ENCODE measurements around the gene TMEM220.

GRCh38 chr17:10735821-10736220 lies 6.0 kb upstream of the TMEM220 start:
- TF ChIP-seq, protein P1, sequence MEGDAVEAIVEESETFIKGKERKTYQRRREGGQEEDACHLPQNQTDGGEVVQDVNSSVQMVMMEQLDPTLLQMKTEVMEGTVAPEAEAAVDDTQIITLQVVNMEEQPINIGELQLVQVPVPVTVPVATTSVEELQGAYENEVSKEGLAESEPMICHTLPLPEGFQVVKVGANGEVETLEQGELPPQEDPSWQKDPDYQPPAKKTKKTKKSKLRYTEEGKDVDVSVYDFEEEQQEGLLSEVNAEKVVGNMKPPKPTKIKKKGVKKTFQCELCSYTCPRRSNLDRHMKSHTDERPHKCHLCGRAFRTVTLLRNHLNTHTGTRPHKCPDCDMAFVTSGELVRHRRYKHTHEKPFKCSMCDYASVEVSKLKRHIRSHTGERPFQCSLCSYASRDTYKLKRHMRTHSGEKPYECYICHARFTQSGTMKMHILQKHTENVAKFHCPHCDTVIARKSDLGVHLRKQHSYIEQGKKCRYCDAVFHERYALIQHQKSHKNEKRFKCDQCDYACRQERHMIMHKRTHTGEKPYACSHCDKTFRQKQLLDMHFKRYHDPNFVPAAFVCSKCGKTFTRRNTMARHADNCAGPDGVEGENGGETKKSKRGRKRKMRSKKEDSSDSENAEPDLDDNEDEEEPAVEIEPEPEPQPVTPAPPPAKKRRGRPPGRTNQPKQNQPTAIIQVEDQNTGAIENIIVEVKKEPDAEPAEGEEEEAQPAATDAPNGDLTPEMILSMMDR (IDR thresholded peaks at IDR 0.05; ENCODE audit: low read length), result no peak
- TF ChIP-seq EZH2 (optimal IDR thresholded peaks at IDR 0.05; ENCODE audit: low read depth, low read length), result no peak

Measured in MM.1S (cell line).